ENCODE data around the gene CAPSL. TPM values are rescaled to one million over a fixed set of nuclear protein-coding genes. Genes with fewer than 3 reads are reported as not detected.

The CAPSL gene
- total RNA-seq, 3 donors from 2014 or later = not detected

DNA sequence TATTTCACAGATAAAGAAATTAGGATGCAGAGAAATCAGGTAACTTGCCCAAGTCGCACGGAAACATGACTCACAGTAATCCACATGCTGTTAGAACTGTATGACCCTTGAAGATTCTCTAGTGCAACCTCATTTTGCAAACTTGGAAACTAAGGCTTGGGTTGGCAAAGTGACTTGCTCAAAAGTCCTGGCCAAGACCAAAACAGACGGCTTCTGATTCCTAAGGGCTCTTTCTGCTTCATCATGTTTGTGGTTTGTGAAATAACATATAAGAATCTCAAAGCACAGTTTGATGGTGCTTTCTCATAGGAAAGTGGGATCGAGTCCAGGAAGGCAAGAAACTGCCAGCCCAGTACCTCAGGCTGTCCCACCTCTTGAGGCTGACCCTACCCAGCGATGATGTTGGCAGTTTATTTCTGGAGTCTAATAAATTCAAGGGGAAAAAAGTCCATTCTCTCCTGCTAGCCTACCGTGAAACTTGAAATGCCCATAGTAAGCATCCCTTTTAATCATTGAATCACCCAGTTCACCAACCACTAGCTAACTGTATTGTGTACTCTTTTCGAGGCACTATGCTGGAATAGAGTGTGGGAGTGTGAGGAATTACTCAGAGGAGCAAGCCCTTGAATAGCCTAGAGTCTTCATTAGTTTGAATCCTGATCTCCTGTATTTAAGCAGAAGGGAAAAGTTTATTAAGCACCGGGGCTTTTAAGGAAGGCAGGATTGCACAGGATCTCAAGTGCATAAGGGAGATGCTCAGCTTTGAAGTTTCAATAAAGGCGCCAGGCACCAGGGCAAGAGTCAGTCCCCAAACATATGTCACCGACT, 14.1 kb downstream of the CAPSL start:
- H3K4me3 ChIP-seq = peak overlapping the region in 1 of 3 donors; percentile 3
- no peaks in the 10 kb centered on the region for H3K4me1 ChIP-seq
- intact Hi-C loops (cut with DNase I; ENCODE audit: low total_unique reads) = loop anchor here (5.0 to 10.0 kb wide), 2 partner anchors 150 to 1017 kb away; no protein-coding TSS in a partner anchor
- TF ChIP-seq POLR2A (IDR thresholded peaks at IDR 0.05) (no peak), POLR2AphosphoS5 (IDR thresholded peaks at IDR 0.05) (no peak)
- TF ChIP-seq, protein P1, sequence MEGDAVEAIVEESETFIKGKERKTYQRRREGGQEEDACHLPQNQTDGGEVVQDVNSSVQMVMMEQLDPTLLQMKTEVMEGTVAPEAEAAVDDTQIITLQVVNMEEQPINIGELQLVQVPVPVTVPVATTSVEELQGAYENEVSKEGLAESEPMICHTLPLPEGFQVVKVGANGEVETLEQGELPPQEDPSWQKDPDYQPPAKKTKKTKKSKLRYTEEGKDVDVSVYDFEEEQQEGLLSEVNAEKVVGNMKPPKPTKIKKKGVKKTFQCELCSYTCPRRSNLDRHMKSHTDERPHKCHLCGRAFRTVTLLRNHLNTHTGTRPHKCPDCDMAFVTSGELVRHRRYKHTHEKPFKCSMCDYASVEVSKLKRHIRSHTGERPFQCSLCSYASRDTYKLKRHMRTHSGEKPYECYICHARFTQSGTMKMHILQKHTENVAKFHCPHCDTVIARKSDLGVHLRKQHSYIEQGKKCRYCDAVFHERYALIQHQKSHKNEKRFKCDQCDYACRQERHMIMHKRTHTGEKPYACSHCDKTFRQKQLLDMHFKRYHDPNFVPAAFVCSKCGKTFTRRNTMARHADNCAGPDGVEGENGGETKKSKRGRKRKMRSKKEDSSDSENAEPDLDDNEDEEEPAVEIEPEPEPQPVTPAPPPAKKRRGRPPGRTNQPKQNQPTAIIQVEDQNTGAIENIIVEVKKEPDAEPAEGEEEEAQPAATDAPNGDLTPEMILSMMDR (IDR thresholded peaks at IDR 0.05) = no peak
- peaks cover 0 to 5% of the 10 kb centered on the region in 2 donors for H3K9me3 ChIP-seq
- no peak overlapping the region for H3K27ac ChIP-seq
- H3K27me3 ChIP-seq = peaks cover 0 to 44% of the 10 kb centered on the region in 2 donors
- DNase-seq (ENCODE audit: low spot score in 2 of 2) = no peak
- H3K36me3 ChIP-seq = no peaks in the 10 kb centered on the region

DNA sequence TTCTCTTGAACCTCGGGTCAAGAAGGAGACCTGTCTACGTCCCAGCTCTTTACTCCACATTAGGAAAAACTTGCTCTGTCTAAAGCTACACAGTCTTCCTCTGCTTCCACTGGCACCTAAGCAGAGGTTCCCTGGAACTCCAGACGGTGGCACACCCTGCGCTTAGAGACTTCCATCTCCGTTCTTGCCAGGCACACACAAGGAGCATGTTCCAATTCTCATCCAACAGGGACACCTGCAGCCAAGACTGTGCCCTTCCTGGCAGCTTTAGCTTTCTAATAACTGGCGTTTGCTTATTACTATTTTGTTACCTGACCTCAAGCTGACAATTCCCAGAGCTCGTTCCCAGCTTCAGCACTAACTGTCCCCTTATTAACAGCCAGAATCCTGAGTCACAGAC, 16.0 kb downstream of the CAPSL start:
- intact Hi-C loops (cut with DNase I; ENCODE audit: low total_unique reads) = loop anchor here (5.0 to 10.0 kb wide), 2 partner anchors 148 to 1015 kb away; no protein-coding TSS in a partner anchor

DNA sequence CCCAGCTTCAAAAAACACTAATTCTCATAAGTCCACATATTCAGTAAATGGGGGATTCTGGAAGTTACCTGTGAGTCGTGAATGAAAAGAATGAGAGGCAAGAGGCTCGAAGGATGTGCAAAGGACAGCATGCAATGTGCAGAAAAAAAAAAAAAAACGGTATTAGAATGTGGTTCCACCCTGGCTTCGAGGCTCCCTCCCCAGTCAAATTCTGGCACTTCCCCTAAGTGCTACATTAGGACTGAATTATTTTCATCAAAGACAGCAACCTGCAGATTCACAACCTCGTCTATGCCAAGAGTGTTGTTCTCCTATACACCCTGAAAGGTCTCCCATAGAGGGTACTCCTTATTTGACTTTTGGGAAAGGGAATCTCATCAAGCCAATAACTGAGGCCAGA, 16.5 kb downstream of the CAPSL start:
- intact Hi-C loops (cut with DNase I; ENCODE audit: low total_unique reads) = loop anchor here (5.0 to 10.0 kb wide), 2 partner anchors 147 to 1015 kb away; no protein-coding TSS in a partner anchor
- no peak for TF ChIP-seq POLR2A (IDR thresholded peaks at IDR 0.05)
- TF ChIP-seq POLR2AphosphoS5 (IDR thresholded peaks at IDR 0.05) = no peak
- TF ChIP-seq, protein P1 (IDR thresholded peaks at IDR 0.05) = no peak
- Histone ChIP-seq H3K27me3 (peaks cover 0 to 34% of the 10 kb centered on the region in 2 donors), H3K9me3 (peaks cover 0 to 5% of the 10 kb centered on the region in 2 donors), H3K4me1 (no peaks in the 10 kb centered on the region), H3K36me3 (no peaks in the 10 kb centered on the region), H3K27ac (no peak overlapping the region), H3K4me3 (no peak overlapping the region)
- no peak for DNase-seq (ENCODE audit: low spot score in 2 of 2)

More for the DNA sequence above, 16.0 kb downstream of the CAPSL start:
- H3K27ac ChIP-seq = no peak overlapping the region
- H3K27me3 ChIP-seq = peaks cover 0 to 39% of the 10 kb centered on the region in 2 donors
- no peaks in the 10 kb centered on the region for H3K4me1 ChIP-seq
- TF ChIP-seq POLR2A (IDR thresholded peaks at IDR 0.05) (no peak), POLR2AphosphoS5 (IDR thresholded peaks at IDR 0.05) (no peak)
- TF ChIP-seq, protein P1 (IDR thresholded peaks at IDR 0.05) = no peak
- DNase-seq (ENCODE audit: low spot score in 2 of 2) = no peak
- H3K36me3 ChIP-seq = no peaks in the 10 kb centered on the region
- H3K9me3 ChIP-seq = peaks cover 0 to 5% of the 10 kb centered on the region in 2 donors
- H3K4me3 ChIP-seq = no peak overlapping the region

DNA sequence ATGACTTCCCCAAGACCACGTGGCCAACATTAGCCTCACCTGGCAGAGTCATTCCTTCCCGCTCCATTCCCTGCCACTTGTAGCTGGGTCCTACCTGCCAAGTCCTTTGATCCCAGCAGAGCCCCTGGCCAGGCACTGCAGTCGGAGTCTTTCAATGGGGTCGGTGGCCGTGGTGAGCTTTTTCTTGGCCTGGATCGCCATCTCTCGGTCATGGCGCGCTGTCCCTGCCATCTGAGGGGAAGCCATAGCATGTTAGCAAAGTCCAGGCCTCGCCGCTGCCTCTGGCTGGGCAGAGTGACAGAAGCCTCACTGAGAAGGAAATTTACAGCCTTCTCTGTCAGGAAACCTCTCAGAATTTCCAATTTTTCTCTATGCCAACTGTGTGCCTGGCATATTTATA, 17.5 kb downstream of the CAPSL start:
- Histone ChIP-seq H3K27me3 (peaks cover 0 to 26% of the 10 kb centered on the region in 2 donors), H3K36me3 (no peaks in the 10 kb centered on the region), H3K9me3 (peaks cover 0 to 5% of the 10 kb centered on the region in 2 donors), H3K27ac (no peak overlapping the region), H3K4me3 (no peak overlapping the region), H3K4me1 (no peaks in the 10 kb centered on the region)
- intact Hi-C loops (cut with DNase I; ENCODE audit: low total_unique reads) = loop anchor here (5.0 to 10.0 kb wide), 2 partner anchors 146 to 1014 kb away; no protein-coding TSS in a partner anchor
- TF ChIP-seq POLR2AphosphoS5 (IDR thresholded peaks at IDR 0.05) (no peak), POLR2A (IDR thresholded peaks at IDR 0.05) (no peak)
- TF ChIP-seq, protein P1 (IDR thresholded peaks at IDR 0.05) = no peak
- no peak for DNase-seq (ENCODE audit: low spot score in 2 of 2)

DNA sequence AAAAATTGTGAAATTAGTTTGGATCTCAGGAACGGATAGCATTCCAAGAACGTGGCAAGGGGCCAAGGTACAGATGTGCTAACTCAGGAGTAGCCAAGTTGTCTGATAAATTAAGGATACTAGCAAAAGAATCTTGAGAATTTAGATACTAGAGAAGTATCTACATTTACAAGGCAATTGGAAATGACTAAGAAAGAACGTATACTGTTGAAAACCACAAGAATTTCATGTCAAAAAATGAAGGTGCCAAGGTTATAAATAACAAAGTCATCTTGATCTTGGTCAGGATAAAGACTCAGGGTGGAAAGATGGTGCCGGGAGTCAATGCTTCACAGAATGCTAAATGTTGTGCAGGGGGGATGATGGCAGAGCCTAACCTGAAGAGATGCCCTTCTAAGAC, 19.2 kb downstream of the CAPSL start:
- DNase-seq (ENCODE audit: low spot score in 2 of 2) = no peak
- intact Hi-C loops (cut with DNase I; ENCODE audit: low total_unique reads) = no loop called here
- no peaks in the 10 kb centered on the region for H3K4me1 ChIP-seq
- no peak overlapping the region for H3K27ac ChIP-seq
- H3K4me3 ChIP-seq = no peak overlapping the region
- H3K36me3 ChIP-seq = no peaks in the 10 kb centered on the region
- peaks cover 0 to 5% of the 10 kb centered on the region in 2 donors for H3K9me3 ChIP-seq
- TF ChIP-seq, protein P1 (IDR thresholded peaks at IDR 0.05) = no peak
- TF ChIP-seq POLR2A (IDR thresholded peaks at IDR 0.05) (no peak), POLR2AphosphoS5 (IDR thresholded peaks at IDR 0.05) (no peak)
- H3K27me3 ChIP-seq = peaks cover 0 to 18% of the 10 kb centered on the region in 2 donors
